ENCODE measurements around the gene TINAG. TPM values are rescaled to one million over a fixed set of nuclear protein-coding genes. Genes with fewer than 3 reads are reported as not detected.

The TINAG gene
- total RNA-seq, 1 donor from 2014 or later: not detected

GRCh38 chr6:54431466-54431865, 123.2 kb downstream of the TINAG start:
- H3K36me3 Mint-ChIP-seq (ENCODE audit: unreplicated experiment): no peaks in the 10 kb centered on the region
- TF ChIP-seq CTCF (IDR thresholded peaks at IDR 0.05; ENCODE audit: partially characterized antibody, unreplicated experiment): no peak
- no peaks in the 10 kb centered on the region for H3K4me1 Mint-ChIP-seq (ENCODE audit: low read depth, unreplicated experiment)
- no peak overlapping the region for H3K4me3 Mint-ChIP-seq (ENCODE audit: unreplicated experiment)
- H3K27me3 Mint-ChIP-seq (ENCODE audit: unreplicated experiment): no peaks in the 10 kb centered on the region
- no peak overlapping the region for H3K27ac Mint-ChIP-seq (ENCODE audit: unreplicated experiment)
- no peak for DNase-seq
- H3K9me3 Mint-ChIP-seq (ENCODE audit: unreplicated experiment): no peaks in the 10 kb centered on the region

Other genes with a start within 250 kb of the TINAG start
- gene MLIP, start 197.0 kb upstream of the TINAG start, total RNA-seq (ENCODE audit: unreplicated experiment): 0.44 TPM

Measured in glutamatergic neuron (in vitro differentiated cells).